GM19099 (cell line): ENCODE data around the gene TTC3.
A peak's percentile ranks its signal among the peaks of the same experiment; 100 is the strongest.

ENCODE experiments used
- POLR2A ChIP-seq: IDR thresholded peaks from 3 replicates; pipeline ENCODE4 v1.6.1; 2011; ENCODE audit warnings: low read depth; ENCODE audit not compliant: insufficient read length; ENCODE audit errors: extremely low read depth

The TTC3 gene

GRCh38 chr21:37195059-37195458 lies 122.0 kb downstream of the TTC3 start:
- TF ChIP-seq POLR2A, result no peak

GRCh38 chr21:37195610-37196009 lies 122.6 kb downstream of the TTC3 start:
- no peak for TF ChIP-seq POLR2A

- no peak for TF ChIP-seq POLR2A
Observed at GRCh38 chr21:37196847-37197246, 123.8 kb downstream of the TTC3 start.

GRCh38 chr21:37197746-37198145 lies 124.7 kb downstream of the TTC3 start:
- TF ChIP-seq POLR2A, result no peak

GRCh38 chr21:37199057-37199924 lies 126.2 kb downstream of the TTC3 start:
- no peak for TF ChIP-seq POLR2A

GRCh38 chr21:37200641-37201480 lies 127.8 kb downstream of the TTC3 start:
- TF ChIP-seq POLR2A, result no peak

- TF ChIP-seq POLR2A, result no peak
Observed at GRCh38 chr21:37202221-37203110, 129.4 kb downstream of the TTC3 start.

- TF ChIP-seq POLR2A, result no peak
Observed at GRCh38 chr21:37204580-37204979, 131.5 kb downstream of the TTC3 start.

- TF ChIP-seq POLR2A, result no peak
Observed at GRCh38 chr21:37206496-37206895, 133.4 kb downstream of the TTC3 start.

- peak; percentile 47 for TF ChIP-seq POLR2A
Observed at GRCh38 chr21:37207441-37208009, 134.5 kb downstream of the TTC3 start.

- peak; percentile 58 for TF ChIP-seq POLR2A
Observed at GRCh38 chr21:37208056-37208721, 135.1 kb downstream of the TTC3 start.

GRCh38 chr21:37208741-37209225 lies 135.7 kb downstream of the TTC3 start:
- no peak for TF ChIP-seq POLR2A

- TF ChIP-seq POLR2A, result no peak
Observed at GRCh38 chr21:37210130-37210529, 137.1 kb downstream of the TTC3 start.

- no peak for TF ChIP-seq POLR2A
Observed at GRCh38 chr21:37210799-37211198, 137.7 kb downstream of the TTC3 start.
